Measurements from ENCODE around the gene ASB1. TPM values are rescaled to one million over a fixed set of nuclear protein-coding genes. Genes with fewer than 3 reads are reported as not detected.

The ASB1 gene
- total and polyA plus RNA-seq, 2 of the 13 experiments (the other 11 are each of a cell fraction or from before 2014, with no cell fraction given), result 48.6 to 49.2 TPM

DNA sequence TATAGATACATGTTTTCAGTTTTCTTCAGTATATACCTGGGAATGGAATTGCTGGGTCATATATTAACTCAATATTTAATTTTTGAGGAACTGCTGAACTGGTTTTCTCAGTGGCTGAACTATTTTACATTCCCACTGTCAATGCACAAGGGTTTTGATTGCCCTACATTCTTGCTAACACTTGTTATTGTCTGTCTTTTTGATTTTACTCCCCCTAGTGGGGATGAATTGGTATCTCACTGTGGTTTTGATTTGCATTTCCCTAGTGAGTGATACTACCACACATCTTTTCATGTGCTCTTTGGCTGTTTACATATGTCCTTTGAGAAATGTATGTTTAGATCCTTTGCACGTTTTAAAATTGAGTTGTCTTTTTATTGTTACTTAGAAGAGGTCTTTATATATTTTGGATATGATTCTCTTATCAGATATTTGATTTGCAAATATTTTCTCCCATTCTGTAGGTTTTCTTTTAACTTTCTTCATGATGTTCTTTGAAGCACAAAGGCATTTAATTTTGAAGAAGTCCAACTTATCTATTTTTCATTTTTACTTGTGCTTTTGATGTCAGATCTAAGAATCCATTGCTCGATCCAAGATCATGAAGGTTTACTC lies 36.2 kb downstream of the ASB1 start (continued):
- TF ChIP-seq RCOR2 (CRISPR knock-in tag; IDR thresholded peaks at IDR 0.05) (0 out of 2 replicates have a peak, but pooled peaks have one; percentile 17), ARID3A (IDR thresholded peaks at IDR 0.05; ENCODE audit: low read depth, low read length) (peak; percentile 98), HOXD1 (CRISPR knock-in tag; IDR thresholded peaks at IDR 0.05) (no peak), HMGXB4 (CRISPR knock-in tag; IDR thresholded peaks at IDR 0.05; ENCODE audit: borderline replicate concordance in 1 of 2, low read depth in 1 of 2) (peak in 1 of 2 experiments; percentile 38; a peak in 1 of 4 replicates), BCL6 (CRISPR knock-in tag; IDR thresholded peaks at IDR 0.05) (0 out of 2 replicates have a peak, but pooled peaks have one; percentile 8)
- TF ChIP-seq, protein P1, sequence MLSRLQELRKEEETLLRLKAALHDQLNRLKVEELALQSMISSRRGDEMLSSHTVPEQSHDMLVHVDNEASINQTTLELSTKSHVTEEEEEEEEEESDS (CRISPR knock-in tag; IDR thresholded peaks at IDR 0.05; ENCODE audit: borderline replicate concordance), result no peak

DNA sequence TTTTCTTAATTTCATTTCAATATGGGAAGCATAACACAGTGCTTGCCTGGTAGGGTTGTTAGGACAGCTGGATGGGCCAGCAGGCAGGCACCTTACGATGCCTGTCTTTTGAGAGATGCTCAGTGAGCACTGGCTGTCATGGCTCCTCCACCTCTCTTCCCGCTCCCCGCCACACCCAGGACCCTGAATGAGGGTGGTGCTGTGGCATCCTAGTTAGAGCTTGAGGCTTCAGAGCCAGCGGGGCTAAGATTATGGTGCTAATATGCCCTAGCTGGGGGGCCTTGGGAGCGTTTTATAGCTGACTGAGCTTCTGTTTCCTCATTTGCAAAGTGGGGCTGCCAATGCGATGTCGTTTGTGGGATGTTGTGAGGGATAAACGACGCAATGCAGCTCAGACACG lies 37.7 kb downstream of the ASB1 start:
- 90% methylated on average over 10 of the region's 10 CpGs for WGBS (ENCODE audit: low lambda C conversion rate)
- no peak for TF ChIP-seq ZNF383 (CRISPR knock-in tag; IDR thresholded peaks at IDR 0.05; ENCODE audit: borderline replicate concordance)
- TF ChIP-seq ZBTB33 (CRISPR knock-in tag; IDR thresholded peaks at IDR 0.05), result no peak
- no peak for TF ChIP-seq ZNF329 (CRISPR knock-in tag; IDR thresholded peaks at IDR 0.05; ENCODE audit: low read depth)
- no peak for TF ChIP-seq SYNCRIP (IDR thresholded peaks at IDR 0.05; ENCODE audit: insufficient read depth, low read depth, low read length)
- TF ChIP-seq, protein P2, sequence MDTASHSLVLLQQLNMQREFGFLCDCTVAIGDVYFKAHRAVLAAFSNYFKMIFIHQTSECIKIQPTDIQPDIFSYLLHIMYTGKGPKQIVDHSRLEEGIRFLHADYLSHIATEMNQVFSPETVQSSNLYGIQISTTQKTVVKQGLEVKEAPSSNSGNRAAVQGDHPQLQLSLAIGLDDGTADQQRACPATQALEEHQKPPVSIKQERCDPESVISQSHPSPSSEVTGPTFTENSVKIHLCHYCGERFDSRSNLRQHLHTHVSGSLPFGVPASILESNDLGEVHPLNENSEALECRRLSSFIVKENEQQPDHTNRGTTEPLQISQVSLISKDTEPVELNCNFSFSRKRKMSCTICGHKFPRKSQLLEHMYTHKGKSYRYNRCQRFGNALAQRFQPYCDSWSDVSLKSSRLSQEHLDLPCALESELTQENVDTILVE (CRISPR knock-in tag; IDR thresholded peaks at IDR 0.05), result no peak
- TF ChIP-seq ZNF75D (CRISPR knock-in tag; IDR thresholded peaks at IDR 0.05; ENCODE audit: borderline replicate concordance), result no peak
- no peak for TF ChIP-seq ZNF333 (CRISPR knock-in tag; IDR thresholded peaks at IDR 0.05; ENCODE audit: borderline replicate concordance)
- no peak for TF ChIP-seq THAP7 (CRISPR knock-in tag; IDR thresholded peaks at IDR 0.05)
- no peak for TF ChIP-seq POLR2AphosphoS5 (IDR thresholded peaks at IDR 0.05; ENCODE audit: low read depth, low read length)

More for the DNA sequence above, 37.7 kb downstream of the ASB1 start:
- H2AFZ ChIP-seq (ENCODE audit: low read length), result no peak overlapping the region
- H3K9ac ChIP-seq (ENCODE audit: insufficient read depth, low read depth, low read length), result no peak overlapping the region
- ChIA-PET POLR2A (no interaction called here), CTCF (ENCODE audit: low intra/inter-chr PET ratio, low total read pairs) (interaction anchor here (2.4 to 4.0 kb wide), 2 partner anchors 95 to 107 kb away, joined by 11 to 87 read pairs; no protein-coding TSS in a partner anchor)
- no peaks in the 10 kb centered on the region for H3K9me3 ChIP-seq (ENCODE audit: low read length)
- H3K4me2 ChIP-seq (ENCODE audit: low read depth, low read length), result no peak overlapping the region
- no peak overlapping the region for H3K27ac ChIP-seq (ENCODE audit: extremely low read length, insufficient read depth, low read length)
- no peaks in the 10 kb centered on the region for H3K27me3 ChIP-seq (ENCODE audit: control insufficient read depth in 1 of 2, insufficient read depth in 2 of 2, low read length in 2 of 2)
- H3K4me1 ChIP-seq (ENCODE audit: insufficient read depth, low read length), result peaks cover 30% of the 10 kb centered on the region
- in situ Hi-C loops (cut with HindIII; ENCODE audit: extremely low pct_ligation_motif_present, low pct_unique_long_range_greater_than_20kb), result no loop called here
- BruUV-seq (replicated peaks), result no TSS peak
- ATAC-seq (no peak), FAIRE-seq (no peak), DNase-seq (ENCODE audit: low spot score) (no peak)
- no peaks in the 10 kb centered on the region for H3K36me3 ChIP-seq (replicated peaks in 1 of 2; ENCODE audit: control insufficient read depth in 1 of 2, insufficient read depth in 2 of 2, low read length in 2 of 2)
- no peaks in the 10 kb centered on the region for H4K20me1 ChIP-seq (ENCODE audit: insufficient read depth, low read length)
- intact Hi-C loops (cut with micrococcal nuclease; ENCODE audit: unreplicated experiment), result no loop called here
- no peaks in the 10 kb centered on the region for H3K79me2 ChIP-seq (ENCODE audit: insufficient read depth, low read length)
- no peak overlapping the region for H3K4me3 ChIP-seq (replicated peaks in 1 of 3; ENCODE audit: insufficient read depth in 1 of 3, low read depth in 2 of 3, low read length in 3 of 3)

Measured in HepG2 (cell line).